ENCODE measurements around the gene MRPL36.

MRPL36 gene

DNA sequence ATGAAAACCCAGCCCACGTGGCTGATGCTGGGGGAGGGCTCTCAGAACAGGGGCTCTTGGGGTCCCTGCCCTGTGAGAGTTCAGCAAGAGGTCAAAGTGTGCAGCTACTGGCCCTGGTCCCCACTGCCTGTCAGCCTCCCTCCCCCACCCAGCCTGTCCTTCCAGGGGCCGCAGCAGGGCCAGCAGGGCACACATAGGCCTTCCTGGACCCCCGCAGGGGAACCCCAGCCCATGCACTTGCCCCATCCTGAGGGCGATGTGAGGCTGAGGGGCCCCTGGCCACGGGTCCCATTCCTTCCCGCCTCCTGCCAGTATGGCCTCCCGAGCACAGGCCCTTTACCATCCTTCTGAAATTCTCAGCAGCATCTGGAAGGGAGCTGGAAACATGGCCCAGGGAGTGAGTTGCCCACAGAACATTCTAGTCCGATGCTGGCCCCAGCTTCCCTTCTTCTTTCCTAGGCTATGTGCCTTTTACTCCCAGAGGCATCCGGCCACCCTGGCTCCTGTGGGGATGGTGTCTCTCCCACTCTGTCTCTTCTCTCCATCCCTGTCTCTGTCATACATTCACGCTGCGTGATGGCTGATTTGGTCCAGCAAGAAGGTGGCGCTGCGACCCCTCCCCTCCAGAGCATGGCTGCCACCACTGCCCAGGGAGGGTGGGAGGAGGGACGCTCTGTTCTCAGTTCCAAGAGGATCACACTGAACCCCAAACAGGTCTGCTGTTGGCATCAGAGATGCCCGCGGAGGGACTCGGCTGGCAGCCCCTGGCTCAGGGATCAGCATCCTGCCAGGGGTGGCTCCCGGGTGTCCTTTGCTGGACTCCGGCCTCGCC is 19.6 kb downstream of the MRPL36 start:
- no peak for FAIRE-seq

DNA sequence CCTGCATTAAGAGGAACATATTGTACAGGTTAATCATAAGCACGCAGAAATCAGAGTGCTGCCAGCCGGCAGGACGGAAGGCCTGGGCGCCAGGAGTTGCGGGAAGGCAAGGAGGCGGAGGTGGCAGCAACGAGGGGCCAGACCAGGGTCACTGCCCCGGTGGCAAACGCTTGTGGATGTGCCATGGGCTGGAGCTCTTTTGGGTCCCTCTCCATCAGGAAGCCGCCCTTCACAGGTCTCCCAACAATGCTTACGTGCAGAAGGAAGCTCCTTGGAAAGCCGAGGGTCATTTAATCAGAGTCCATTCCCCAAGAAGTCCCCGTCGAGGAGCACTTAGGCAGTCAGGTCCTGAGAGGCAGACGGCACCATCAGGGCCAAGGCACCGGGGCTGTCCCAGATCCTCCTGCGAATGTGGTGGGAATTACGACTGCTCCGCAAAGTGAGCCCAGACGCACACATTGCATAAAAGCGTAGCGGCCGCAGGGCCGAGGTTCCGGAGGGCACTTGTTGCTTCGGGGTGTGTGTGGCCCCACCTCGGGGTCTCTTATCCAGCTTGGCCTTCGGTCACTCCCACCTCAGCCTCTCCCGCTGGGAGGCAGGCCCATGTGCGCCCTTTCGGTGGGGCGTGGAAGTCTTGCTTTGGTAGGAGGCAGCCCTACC is 20.5 kb downstream of the MRPL36 start:
- no peak for FAIRE-seq

DNA sequence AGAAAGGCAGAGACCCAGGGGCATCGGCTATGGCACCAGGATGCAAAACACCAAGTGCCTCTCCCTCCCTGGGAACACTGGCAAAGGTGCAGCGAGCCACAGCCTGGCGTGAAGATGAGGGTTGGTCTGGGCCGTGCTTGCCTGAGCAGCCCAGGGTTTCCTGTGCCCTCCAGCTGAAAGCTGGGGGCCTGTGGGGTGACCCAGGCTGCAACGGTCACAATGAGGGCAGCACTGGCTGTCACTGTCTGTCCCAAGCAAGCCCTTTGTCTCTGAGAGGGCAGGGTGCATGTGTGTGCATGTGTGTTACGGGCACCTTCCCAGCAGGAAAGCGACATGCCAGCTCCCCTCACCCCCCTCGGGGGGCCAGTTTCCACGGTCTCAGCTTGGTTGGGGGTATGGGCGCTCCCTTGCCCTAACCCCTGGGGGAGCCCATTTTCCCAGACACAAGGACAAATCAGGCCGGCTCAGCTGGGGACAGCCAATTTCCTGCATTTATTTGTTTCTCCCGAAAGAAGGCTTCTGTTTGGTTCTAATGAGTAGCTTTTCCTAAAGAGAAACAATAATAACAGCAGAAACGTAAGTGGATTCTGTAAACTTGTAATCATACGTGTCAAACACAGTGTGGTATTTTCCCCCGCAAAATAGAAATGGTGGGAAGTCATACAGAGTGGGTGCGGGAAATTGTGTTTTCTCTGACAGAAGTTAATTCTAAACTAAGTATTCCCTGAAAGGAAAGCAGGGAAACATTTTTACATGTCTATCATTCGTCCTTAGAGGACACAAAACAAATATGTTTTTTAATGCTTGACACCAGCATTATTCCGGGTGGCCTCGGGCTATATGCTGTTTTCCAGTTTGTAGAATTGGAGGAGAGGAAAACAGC is 21.3 kb downstream of the MRPL36 start:
- no peak for FAIRE-seq

DNA sequence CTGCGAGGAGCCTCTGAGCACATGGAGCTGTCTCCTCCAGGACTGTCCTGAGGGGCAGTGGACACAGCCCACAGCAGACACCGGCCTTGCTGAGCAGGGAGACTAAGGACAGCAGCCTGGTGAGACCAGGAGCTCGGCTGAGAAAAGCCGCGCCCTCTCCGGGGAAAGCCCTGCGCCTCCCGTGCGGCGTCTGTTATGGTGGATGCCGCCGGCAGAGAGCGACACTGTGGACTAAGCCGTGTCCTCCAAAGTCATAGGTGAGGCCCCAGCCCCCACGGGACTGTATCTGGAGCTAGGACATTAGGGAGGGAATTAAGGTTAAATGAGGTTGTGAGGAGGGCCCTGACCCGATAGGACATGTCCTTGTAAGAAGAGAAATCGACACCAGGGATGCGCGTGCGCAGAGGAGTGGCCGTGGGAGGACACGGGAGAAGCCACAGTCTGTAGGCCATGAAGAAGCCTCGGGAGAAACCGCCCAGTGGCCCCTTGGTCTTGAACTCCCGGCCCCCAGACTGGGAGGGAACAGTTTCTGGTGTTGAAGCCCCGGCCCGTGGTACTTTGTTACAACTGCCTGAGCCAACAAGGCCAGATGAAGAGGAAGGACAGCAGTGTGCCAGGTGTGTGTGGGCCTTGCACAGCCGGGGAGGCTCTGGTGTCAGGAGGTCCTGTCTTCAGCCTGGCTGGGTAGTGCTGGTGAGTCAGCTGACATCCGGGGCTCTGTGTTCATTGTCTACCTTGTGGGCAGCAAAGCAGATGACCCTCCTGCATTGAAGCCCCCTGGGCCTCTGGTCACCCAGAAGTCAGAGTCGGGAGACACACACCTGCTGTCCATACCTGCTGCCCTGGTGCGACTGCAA is 22.1 kb downstream of the MRPL36 start:
- no peak for FAIRE-seq

DNA sequence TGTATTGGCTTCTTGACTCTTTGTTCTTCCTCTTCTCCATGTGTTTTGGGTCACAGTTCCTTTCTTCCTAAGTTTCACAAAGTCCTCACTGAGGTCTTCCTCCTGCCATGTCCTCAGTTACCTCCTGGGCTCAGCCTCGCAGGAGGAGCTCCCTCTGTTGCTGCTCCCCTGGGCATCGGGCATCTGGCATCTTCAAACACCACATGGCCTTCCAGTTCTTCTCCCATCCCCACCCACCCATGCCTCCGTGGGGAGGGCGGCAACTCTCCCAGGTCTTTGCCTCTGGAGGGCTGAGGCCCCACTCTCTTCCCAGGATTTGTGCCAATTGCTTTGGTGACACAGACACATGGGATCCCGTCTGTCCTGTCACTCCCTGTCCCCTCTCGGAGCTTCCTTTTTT is 22.8 kb downstream of the MRPL36 start:
- no peak for FAIRE-seq

DNA sequence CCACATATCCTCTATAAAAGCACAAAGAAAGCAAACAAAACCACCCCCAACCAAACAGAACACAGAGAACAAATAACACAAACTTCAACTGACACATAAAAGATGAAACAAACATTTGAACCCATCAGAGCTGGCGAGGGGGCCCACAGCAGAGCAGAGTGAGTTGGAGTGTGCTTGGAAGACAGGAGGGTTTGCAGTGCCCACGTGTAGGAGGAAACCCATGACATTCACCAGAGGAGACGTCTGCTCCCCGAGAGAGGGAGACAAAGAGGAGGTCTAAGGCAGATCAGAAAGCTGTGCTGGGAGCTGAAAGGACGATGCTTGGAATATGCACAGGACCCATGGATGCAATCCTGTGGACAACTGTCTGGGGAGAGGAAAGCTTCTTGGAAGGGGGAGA is 27.0 kb downstream of the MRPL36 start:
- no peak for FAIRE-seq

DNA sequence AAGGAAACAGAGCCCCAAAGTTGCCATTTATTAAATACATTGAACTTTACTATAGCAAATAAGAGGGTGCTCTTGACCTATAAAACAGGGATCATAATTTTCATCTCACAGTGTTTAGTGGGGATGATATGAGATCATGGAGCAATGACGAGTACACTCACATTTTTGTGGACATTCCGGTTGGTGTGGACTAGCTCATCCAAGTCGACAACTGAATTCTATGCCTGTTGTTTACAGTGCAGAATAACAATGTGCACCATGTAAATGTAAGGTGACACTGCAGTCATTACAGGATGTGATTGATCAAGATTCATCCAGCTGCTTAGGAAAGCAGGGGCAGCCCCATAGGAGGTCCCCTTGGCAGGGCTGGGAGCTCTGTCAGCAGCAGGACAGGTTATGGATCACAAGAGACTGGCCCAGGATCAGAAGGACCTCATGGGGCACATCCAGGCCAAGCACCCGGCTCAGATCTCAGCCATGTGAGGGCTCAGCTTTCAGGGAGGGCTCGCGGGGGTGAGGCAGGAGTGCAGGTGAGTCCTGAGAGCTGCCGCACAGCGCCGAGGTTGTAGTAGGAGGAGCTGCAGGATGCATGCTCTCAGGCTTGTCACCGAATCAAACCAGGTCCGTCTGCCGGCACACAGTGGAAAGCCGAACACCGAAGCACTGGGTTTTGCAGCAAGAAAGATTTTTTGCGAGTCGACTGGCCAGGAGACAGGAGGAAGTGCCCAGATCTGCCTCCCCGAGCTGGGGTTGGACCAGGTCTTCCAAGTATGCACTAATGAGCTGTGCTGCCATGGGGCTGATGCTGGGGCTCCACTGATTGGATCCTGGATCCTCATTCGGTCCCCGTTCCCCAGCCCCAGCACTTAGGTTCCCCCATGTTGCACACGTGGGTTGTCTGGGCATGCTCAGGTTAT is 28.2 kb downstream of the MRPL36 start:
- no peak for FAIRE-seq

DNA sequence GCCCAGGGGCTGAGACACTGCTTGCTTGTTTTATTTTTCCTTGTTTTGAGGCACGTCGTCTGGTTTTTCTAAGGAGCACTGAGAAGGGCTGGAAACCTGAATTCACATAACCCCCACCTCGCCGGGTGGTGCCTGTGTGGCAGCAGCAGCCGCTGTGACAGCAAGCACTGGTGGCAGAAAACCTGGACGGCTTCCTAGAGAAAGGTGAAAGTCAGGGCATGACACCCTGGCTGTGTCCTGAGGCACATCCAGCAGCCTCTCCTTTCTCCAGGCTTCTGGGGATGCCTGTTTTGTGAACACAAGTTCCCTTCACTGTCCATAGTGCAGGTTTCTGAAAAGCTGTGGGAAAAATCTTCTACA is 29.2 kb downstream of the MRPL36 start:
- FAIRE-seq: no peak

DNA sequence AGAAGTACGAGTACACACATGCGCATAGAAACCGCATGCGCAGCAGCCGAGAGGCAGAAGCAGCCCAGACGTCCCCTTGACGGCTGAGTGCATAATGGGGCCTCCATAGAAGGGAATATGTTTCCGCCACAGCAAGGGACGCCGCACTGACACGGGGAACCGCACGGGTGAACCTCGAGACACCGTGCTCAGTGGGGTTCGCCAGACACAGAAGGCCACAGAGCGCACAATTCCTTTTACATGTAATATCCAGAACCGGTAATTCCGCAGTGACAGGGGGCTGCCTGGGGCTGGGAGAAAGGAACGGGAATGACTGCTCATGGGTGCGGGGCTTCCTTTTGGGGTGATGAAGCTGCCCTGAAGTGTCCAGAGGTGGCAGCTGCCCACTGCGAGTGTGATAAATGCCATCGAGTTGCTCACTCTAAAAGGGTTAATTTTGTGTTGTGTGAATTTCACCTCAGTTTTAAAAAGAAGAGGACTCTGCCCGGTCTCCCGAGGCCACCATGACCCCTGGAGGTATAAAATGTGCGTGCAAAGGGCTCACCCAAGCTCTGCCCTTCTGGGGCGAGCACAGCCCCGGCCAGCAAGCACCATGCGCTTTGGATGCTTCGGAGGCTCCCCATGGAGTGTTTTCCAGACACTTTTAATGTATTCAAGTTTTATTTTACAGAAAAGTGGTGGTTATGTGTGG is 29.7 kb downstream of the MRPL36 start:
- no peak for FAIRE-seq

DNA sequence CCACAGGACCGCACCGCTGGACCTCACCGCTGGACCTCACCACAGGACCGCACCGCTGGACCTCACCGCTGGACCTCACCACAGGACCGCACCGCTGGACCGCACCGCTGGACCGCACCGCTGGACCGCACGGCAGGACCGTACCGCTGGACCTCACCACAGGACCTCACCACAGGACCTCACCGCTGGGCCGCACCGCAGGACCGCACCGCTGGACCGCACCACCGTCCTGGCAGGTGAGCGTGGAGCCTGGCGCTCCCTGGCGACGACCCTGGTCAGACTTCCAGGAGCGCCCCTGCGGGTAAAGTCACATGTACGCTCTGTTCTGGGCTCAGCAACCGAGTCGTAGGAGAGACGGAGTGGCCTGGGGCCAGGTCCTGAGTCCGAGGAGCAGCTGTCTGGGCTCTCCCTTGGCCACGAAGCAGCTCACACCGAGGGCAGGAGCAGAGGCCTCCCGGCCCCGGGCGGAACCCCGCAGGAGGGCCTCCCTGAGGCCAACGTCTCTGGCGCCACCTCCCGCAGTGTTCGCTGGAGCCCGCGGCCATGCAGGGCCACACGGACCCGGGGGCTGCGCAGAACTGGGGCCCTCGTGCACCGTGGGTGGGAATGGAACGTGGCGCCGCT is 30.5 kb downstream of the MRPL36 start:
- FAIRE-seq: no peak

DNA sequence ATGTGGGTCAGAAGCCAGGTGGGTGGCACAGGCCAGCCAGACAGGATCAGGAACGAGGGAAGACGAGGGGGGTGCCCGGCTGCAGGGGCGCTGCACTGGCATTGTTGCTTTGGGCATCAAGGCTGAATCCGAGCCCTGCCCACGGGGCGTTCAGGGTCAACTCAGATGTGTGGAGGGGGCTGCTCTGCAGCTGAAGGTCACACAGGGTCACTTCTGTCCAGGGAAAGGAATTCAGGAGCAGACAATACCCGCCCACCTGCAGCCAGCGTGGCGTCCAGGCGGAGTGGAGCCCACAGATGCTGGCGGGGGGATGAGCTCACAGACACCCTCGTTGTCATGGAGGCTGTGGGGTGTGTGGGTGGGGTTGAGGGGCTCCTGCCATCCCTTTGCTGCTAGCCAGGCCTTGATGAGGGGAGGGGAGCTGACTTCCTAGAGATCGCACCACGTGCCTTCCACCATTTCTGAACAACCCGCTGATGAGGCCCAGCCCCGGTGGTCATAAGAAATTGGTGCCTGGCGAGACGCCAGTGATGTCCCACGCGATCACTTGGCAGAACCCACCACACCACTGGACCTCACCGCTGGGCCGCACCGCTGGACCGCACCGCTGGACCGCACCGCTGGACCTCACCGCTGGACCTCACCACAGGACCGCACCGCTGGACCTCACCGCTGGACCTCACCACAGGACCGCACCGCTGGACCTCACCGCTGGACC is 31.2 kb downstream of the MRPL36 start:
- no peak for FAIRE-seq

DNA sequence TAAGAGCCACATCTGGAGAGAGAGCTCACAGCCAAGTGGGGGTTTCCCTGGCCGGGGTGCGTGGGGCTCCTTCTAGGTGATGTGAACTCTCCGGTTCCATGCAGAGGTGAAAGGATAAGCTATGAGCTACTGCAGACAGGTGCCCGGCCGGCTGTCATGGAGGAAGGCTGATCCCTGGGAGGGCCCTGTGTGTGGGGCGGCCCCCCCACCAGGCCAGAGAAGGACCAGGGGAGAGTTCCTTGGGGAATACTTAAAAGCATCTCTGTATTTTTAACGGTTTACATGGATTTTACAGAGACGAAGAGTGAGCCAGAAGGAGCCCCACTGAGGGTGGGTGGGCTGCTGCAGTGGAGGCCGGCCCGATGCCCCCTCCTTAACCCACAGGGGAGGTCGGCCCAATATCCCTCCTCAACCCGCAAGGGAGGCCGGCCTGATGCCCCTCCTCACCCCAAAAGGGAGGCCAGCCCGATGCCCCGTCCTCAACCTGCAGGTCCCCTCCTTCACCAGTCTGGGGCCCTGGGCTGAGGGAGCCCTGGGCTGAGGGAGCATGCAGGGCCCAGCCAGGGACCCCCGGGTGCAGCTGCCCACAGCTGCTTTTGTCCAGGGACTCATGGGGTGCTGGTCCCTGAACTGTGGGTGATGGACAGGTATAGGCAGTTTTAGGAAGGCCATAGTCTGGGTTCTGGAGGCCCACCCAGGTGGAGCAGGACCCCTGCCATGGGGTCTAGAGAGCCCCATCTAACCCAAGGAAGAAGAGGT is 31.9 kb downstream of the MRPL36 start:
- FAIRE-seq: no peak

DNA sequence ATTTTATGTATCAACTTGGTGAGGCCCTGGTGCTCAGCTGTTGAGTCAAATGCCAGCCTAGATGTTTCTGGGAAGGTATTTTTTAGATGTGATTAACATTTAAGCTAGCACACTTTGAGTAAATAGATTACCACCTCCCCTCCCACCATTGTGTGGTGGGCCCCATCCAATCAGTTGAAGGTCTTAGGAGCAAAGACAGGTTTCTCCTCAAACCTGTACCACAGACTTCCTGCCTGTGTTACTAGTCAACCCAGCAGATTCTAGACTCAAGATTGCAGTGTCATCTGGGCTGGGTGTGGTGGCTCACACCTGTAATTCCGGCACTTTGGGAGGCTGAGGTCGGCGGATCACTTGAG is 33.8 kb downstream of the MRPL36 start:
- FAIRE-seq: no peak

DNA sequence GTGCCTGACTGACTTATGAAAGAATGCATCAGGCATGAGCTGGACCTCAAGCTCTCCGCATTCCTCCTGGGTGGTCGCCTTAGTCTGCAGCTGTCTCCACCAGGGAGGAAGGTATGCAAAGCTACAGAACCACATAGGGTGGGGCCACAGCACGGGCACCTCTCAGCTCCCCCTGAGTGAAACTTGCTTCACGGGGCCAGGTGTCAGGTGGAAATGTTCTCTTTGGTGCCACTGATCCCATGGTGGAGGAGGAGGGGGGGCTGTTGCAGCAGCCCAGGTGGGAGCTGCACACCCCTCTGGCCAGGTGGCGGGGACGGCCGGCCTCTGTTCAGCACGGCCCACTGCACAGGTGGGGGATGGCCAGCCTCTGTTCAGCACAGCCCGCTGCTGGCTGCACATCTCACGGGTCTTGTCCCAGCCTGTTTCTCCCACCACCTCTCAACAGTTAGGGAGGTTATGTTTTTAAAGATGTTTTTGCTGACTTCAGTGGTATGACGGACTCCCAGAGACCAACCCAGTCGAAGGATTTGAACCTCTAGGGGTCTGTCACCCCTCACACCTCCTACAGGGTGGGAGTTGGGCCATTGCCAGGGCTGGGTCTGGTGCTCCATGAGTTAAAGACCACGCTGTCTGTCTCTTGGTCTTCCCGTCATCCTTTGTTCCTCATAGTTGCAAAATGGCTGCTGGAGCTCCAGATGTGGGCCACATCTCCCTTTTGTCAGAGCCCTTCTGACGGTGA is 34.3 kb downstream of the MRPL36 start:
- no peak for FAIRE-seq

DNA sequence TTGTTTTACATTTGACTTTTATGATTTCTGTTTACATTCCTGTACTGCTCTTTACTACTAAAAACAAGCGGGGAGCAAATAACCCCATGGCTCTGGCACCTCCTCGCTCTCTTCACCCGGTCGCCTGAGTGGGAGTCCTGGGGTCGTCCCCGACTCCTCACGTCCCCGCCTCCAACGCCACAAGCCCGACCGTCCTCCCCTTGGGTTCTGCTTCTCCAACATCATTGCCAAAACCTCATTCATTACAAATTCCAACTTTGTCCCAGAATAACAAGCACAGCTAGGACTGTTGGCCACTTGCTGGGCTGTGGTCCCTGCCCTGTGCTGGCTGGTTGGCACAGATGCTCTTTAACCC is 35.1 kb downstream of the MRPL36 start:
- no peak for FAIRE-seq

DNA sequence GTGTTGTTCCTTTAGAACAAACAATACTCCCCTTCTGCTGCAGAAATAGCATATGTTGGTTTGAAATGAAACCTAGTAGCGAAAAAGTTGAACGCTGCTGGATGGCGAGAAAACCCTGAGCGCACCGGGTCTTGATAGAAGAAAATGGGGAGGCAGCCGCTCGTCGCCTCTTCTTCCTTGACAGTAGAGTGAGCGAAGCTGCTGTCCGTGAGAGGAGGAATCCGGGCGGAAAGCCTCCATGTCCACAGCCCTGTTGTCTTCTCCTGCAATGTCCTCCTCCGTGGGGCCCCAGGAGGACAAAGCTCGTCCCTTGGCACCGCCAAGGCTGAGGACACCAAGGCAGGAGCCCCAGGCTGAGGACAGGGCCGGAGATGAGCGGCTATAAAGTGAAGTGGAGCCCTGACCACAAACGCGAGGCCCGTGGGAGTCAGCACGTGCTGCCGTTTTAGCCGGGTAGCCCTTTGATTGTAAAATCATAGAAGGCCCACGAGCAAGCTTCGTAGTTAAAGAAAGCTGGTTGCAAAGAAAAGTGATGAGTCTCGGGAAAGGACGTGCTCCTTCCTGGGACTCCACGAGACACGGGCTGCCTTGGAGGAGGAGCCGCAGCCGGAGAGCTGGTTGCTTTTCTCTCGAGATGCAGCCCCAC is 35.6 kb downstream of the MRPL36 start:
- FAIRE-seq: no peak

DNA sequence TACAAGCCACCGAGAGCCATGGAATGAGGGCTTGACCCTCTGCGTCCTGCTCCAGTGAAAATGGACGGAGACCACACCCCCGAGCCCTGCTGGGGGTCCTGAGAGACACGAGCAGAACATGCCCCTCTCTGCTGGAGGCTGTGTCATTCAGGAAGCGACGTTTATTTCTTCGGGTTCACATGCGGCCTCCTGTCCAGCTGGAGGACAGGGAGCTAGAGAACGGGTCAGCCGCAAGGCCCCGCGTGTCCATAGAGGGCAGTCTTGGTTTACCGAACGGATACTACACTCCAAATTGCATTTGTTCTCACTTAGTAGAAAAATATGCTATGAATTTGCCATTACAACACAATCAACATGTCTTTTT is 36.1 kb downstream of the MRPL36 start:
- FAIRE-seq: no peak
